Transverse colon (tissue), 3 donors: Measurements from ENCODE around the gene DEPP1.
A peak's percentile ranks its signal among the peaks of the same experiment; 100 is the strongest.

Experiments
- CTCF ChIP-seq, 5 experiments: fragments of 200-600 bp in 3 of 5; fragments of 450-650 bp in 2 of 5; sonication (generic) in 3 of 5; IDR thresholded peaks; 1 replicate in 2 of 5; 2 replicates in 3 of 5; pipeline ENCODE4 v1.5.1; 2016 to 2017; ENCODE audit warnings: antibody characterized with exemption in 5 of 5, inconsistent platforms in 3 of 5, mild to moderate bottlenecking in 2 of 5, moderate library complexity in 1 of 5
- POLR2A ChIP-seq: fragments of 450-650 bp; IDR thresholded peaks from one replicate; pipeline ENCODE4 v1.6.1; 2016; ENCODE audit warnings: antibody characterized with exemption, mild to moderate bottlenecking, moderate library complexity

GRCh38 chr10:44981172-44982113 lies 2.8 kb upstream of the DEPP1 start:
- TF ChIP-seq POLR2A (peak; percentile 6), CTCF (IDR thresholded peaks at IDR 0.05) (no peak)
